Uterus (tissue), 2 donors: ENCODE data around the gene PRKCI.
"Not testable (repeated sequence)": the region's sequence is repeated elsewhere in the genome, so short reads cannot be mapped to it uniquely, and the experiment has no call there.

Experiments
- POLR2A ChIP-seq, 2 donors: fragments of 450-650 bp; IDR thresholded peaks; one replicate each; pipeline ENCODE4 v1.6.1; 2016; ENCODE audit warnings: antibody characterized with exemption in 2 of 2, mild to moderate bottlenecking in 1 of 2, moderate library complexity in 1 of 2
- TF ChIP-seq, protein P1 (sequence below), 4 experiments: fragments of 200-600 bp in 2 of 4; fragments of 450-650 bp in 2 of 4; sonication (generic) in 2 of 4; IDR thresholded peaks; one replicate each; pipeline ENCODE4 v1.5.1; 2016 to 2019; ENCODE audit warnings: antibody characterized with exemption in 4 of 4, mild to moderate bottlenecking in 2 of 4, moderate library complexity in 1 of 4

DNA sequence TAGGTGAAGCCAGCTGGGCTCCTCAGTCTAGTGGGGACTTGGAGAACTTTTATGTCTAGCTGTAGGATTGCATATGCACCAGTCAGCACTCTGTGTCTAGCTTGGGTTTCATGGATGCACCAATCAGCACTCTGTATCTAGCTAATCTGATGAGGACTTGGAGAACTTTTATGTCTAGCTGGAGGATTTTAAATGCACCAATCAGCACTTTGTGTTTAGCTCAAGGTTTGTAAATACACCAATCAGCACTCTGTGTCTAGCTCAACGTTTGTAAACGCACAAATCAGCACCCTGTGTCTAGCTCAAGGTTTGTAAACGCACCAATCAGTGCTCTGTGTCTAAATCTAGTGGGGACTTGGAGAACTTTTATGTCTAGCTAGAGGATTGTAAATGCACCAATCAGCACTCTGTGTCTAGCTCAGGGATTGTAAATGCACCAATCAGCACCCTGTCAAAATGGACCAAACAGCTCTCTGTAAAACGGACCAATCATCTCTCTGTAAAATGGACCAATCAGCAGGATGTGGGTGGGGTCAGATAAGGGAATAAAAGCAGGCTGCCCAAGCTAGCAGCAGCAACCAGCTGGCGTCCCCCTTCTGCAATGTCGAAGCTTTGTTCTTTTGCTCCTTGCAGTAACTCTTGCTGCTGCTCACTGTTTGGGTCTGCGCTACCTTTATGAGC, 105.8 kb downstream of the PRKCI start:
- TF ChIP-seq, protein P1, sequence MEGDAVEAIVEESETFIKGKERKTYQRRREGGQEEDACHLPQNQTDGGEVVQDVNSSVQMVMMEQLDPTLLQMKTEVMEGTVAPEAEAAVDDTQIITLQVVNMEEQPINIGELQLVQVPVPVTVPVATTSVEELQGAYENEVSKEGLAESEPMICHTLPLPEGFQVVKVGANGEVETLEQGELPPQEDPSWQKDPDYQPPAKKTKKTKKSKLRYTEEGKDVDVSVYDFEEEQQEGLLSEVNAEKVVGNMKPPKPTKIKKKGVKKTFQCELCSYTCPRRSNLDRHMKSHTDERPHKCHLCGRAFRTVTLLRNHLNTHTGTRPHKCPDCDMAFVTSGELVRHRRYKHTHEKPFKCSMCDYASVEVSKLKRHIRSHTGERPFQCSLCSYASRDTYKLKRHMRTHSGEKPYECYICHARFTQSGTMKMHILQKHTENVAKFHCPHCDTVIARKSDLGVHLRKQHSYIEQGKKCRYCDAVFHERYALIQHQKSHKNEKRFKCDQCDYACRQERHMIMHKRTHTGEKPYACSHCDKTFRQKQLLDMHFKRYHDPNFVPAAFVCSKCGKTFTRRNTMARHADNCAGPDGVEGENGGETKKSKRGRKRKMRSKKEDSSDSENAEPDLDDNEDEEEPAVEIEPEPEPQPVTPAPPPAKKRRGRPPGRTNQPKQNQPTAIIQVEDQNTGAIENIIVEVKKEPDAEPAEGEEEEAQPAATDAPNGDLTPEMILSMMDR (IDR thresholded peaks at IDR 0.05), result not testable (repeated sequence)
- not testable (repeated sequence) for TF ChIP-seq POLR2A (IDR thresholded peaks at IDR 0.05)
